LoVo (cell line): ENCODE results near the gene RPL19.
A peak's percentile ranks its signal among the peaks of the same experiment; 100 is the strongest.

ENCODE experiments used
- DNase-seq: peaks from one replicate; pipeline ENCODE4 v3.0.0-alpha.2; 2016; ENCODE audit warnings: low spot score

RPL19 gene

GRCh38 chr17:39197380-39198185 lies 2.5 kb upstream of the RPL19 start, which contains the start of gene CACNB1:
Gene CACNB1, minus strand, starts transcription at chr17:39197669. Its CDS starts 174 bp downstream, at chr17:39197495.
- DNase-seq = peak; percentile 50

GRCh38 chr17:39198186-39198566 lies 1.9 kb upstream of the RPL19 start:
- DNase-seq = no peak

- DNase-seq = peak; percentile 96
These were observed 338 bp upstream of the RPL19 start for GRCh38 chr17:39199820-39200069.

- no peak for DNase-seq
These were observed 951 bp downstream of the RPL19 start for GRCh38 chr17:39200957-39201510.

- DNase-seq = no peak
These were observed 4.2 kb downstream of the RPL19 start for GRCh38 chr17:39204245-39204644.

- DNase-seq = no peak
These were observed 5.0 kb downstream of the RPL19 start for GRCh38 chr17:39205112-39205526.

GRCh38 chr17:39208136-39208535 lies 8.1 kb downstream of the RPL19 start:
- no peak for DNase-seq

- DNase-seq = no peak
These were observed 8.8 kb downstream of the RPL19 start for GRCh38 chr17:39208893-39209292.

- DNase-seq = no peak
These were observed 9.4 kb downstream of the RPL19 start for GRCh38 chr17:39209317-39210092.

- DNase-seq = no peak
These were observed 10.0 kb downstream of the RPL19 start for GRCh38 chr17:39210093-39210434.

GRCh38 chr17:39212195-39212810 lies 12.2 kb downstream of the RPL19 start:
- DNase-seq = no peak

GRCh38 chr17:39212841-39213480 lies 12.9 kb downstream of the RPL19 start:
- no peak for DNase-seq

- DNase-seq = peak; percentile 68
These were observed 13.8 kb downstream of the RPL19 start for GRCh38 chr17:39213852-39214251.

GRCh38 chr17:39217734-39218369 lies 17.8 kb downstream of the RPL19 start:
- no peak for DNase-seq

GRCh38 chr17:39218906-39219305 lies 18.8 kb downstream of the RPL19 start:
- DNase-seq = no peak

- no peak for DNase-seq
These were observed 19.6 kb downstream of the RPL19 start for GRCh38 chr17:39219647-39220154.

- no peak for DNase-seq
These were observed 21.5 kb downstream of the RPL19 start for GRCh38 chr17:39221572-39221971.

GRCh38 chr17:39222151-39222550 lies 22.1 kb downstream of the RPL19 start:
- no peak for DNase-seq

GRCh38 chr17:39222866-39223834 lies 23.1 kb downstream of the RPL19 start:
- DNase-seq = no peak
